H9 (cell line): ENCODE measurements around the gene ACSM4. TPM values are rescaled to one million over a fixed set of nuclear protein-coding genes. Genes with fewer than 3 reads are reported as not detected.

ENCODE experiments used
- DNase-seq: peaks from one replicate; pipeline ENCODE4 v3.0.0-alpha.2; 2017
- H2AFZ ChIP-seq: one replicate; pipeline ENCODE4 v1.6.1; 2013; ENCODE audit warnings: mild to moderate bottlenecking, low read length, control low read depth, moderate library complexity
- H2AK5ac ChIP-seq: 2 replicates; pipeline ENCODE4 v1.6.1; 2013; ENCODE audit warnings: low read length, control low read depth, mixed read lengths; ENCODE audit not compliant: insufficient read length
- H2BK120ac ChIP-seq: one replicate; pipeline ENCODE4 v1.6.1; 2013; ENCODE audit warnings: low read depth, mild to moderate bottlenecking, low read length, control low read depth, inconsistent platforms; ENCODE audit not compliant: poor library complexity, severe bottlenecking
- H2BK12ac ChIP-seq: 2 replicates; pipeline ENCODE4 v1.6.1; 2013; ENCODE audit warnings: low read length, control low read depth, mixed read lengths, low read depth; ENCODE audit not compliant: insufficient read length
- H2BK15ac ChIP-seq: 2 replicates; pipeline ENCODE4 v1.6.1; 2013; ENCODE audit warnings: low read depth, low read length, control low read depth
- H2BK20ac ChIP-seq: one replicate; pipeline ENCODE4 v1.6.1; 2013; ENCODE audit warnings: low read depth, mild to moderate bottlenecking, low read length, control low read depth, inconsistent platforms; ENCODE audit not compliant: poor library complexity, severe bottlenecking
- H2BK5ac ChIP-seq: 2 replicates; pipeline ENCODE4 v1.6.1; 2013; ENCODE audit warnings: low read length, control low read depth, mixed read lengths; ENCODE audit not compliant: insufficient read length
- H3K14ac ChIP-seq: 2 replicates; pipeline ENCODE4 v1.6.1; 2013; ENCODE audit warnings: low read length, control low read depth; ENCODE audit not compliant: insufficient read depth
- H3K18ac ChIP-seq: 2 replicates; pipeline ENCODE4 v1.6.1; 2013; ENCODE audit warnings: low read depth, mild to moderate bottlenecking, mixed read lengths, low read length, control low read depth; ENCODE audit not compliant: insufficient read length
- H3K23ac ChIP-seq: 2 replicates; pipeline ENCODE4 v1.6.1; 2013; ENCODE audit warnings: low read length, control low read depth, mixed read lengths, low read depth; ENCODE audit not compliant: insufficient read length
- H3K23me2 ChIP-seq: 2 replicates; pipeline ENCODE4 v1.6.1; 2013; ENCODE audit warnings: low read depth, mild to moderate bottlenecking, mixed read lengths, low read length, control low read depth; ENCODE audit not compliant: insufficient read length, poor library complexity, severe bottlenecking
- H3K27ac ChIP-seq: 2 replicates; pipeline ENCODE4 v1.5.1; 2013; ENCODE audit warnings: low read length, control low read depth, mixed read lengths, low read depth; ENCODE audit not compliant: insufficient read length
- H3K27me3 ChIP-seq: 2 replicates; pipeline ENCODE4 v1.6.1; 2013; ENCODE audit warnings: low read length, control low read depth, inconsistent platforms; ENCODE audit not compliant: insufficient read depth
- H3K4ac ChIP-seq: 2 replicates; pipeline ENCODE4 v1.6.1; 2013; ENCODE audit warnings: low read depth, mild to moderate bottlenecking, control low read depth, inconsistent platforms, low read length, moderate library complexity
- H3K4me1 ChIP-seq: 2 replicates; pipeline ENCODE4 v1.6.1; 2013; ENCODE audit warnings: low read length, control low read depth, inconsistent platforms; ENCODE audit not compliant: insufficient read depth
- H3K4me2 ChIP-seq: 2 replicates; pipeline ENCODE4 v1.6.1; 2013; ENCODE audit warnings: low read length, control low read depth, mixed read lengths; ENCODE audit not compliant: insufficient read length, insufficient read depth
- H3K56ac ChIP-seq: 2 replicates; pipeline ENCODE4 v1.6.1; 2013; ENCODE audit warnings: low read depth, mild to moderate bottlenecking, mixed read lengths, low read length, control low read depth; ENCODE audit not compliant: insufficient read length
- H3K79me1 ChIP-seq: 2 replicates; pipeline ENCODE4 v1.6.1; 2013; ENCODE audit warnings: low read depth, mild to moderate bottlenecking, moderate library complexity, low read length, control low read depth, inconsistent platforms; ENCODE audit not compliant: insufficient read depth, poor library complexity, severe bottlenecking
- H3K79me2 ChIP-seq: 2 replicates; pipeline ENCODE4 v1.6.1; 2013; ENCODE audit warnings: low read length, control low read depth, inconsistent platforms; ENCODE audit not compliant: insufficient read depth
- H3K9ac ChIP-seq: 2 replicates; pipeline ENCODE4 v1.6.1; 2013; ENCODE audit warnings: low read length, control low read depth, mixed read lengths; ENCODE audit not compliant: insufficient read length; ENCODE audit errors: extremely low read depth
- H3K9me3 ChIP-seq: one replicate; pipeline ENCODE4 v1.6.1; 2013; ENCODE audit warnings: low read depth, low read length, inconsistent platforms; ENCODE audit not compliant: control insufficient read depth
- H3T11ph ChIP-seq: one replicate; pipeline ENCODE4 v1.6.1; 2013; ENCODE audit warnings: mild to moderate bottlenecking, low read length, control low read depth, inconsistent platforms
- H4K20me1 ChIP-seq: one replicate; pipeline ENCODE4 v1.6.1; 2013; ENCODE audit not compliant: control insufficient read depth, insufficient read length, insufficient read depth
- H4K5ac ChIP-seq: 2 replicates; pipeline ENCODE4 v1.6.1; 2013; ENCODE audit warnings: low read depth, mild to moderate bottlenecking, mixed read lengths, low read length, control low read depth; ENCODE audit not compliant: insufficient read length
- H4K8ac ChIP-seq: replicated peaks from 2 replicates; pipeline ENCODE4 v1.6.1; 2013; ENCODE audit warnings: low read length, control low read depth, mixed read lengths, low read depth; ENCODE audit not compliant: insufficient read length
- H4K91ac ChIP-seq: 2 replicates; pipeline ENCODE4 v1.6.1; 2013; ENCODE audit warnings: low read depth, mild to moderate bottlenecking, moderate library complexity, mixed read lengths, low read length, control low read depth; ENCODE audit not compliant: insufficient read length
- H3K27ac Mint-ChIP-seq, 3 experiments: 2 replicates in 2 of 3; 3 replicates in 1 of 3; pipeline ENCODE4 v1.8.0; 2020 to 2021; ENCODE audit warnings: mixed read lengths in 3 of 3, mild to moderate bottlenecking in 1 of 3, moderate library complexity in 1 of 3
- H3K27me3 Mint-ChIP-seq: 2 replicates; pipeline ENCODE4 v1.8.0; 2021; ENCODE audit warnings: low read depth, mild to moderate bottlenecking, moderate library complexity, mixed read lengths
- H3K36me3 Mint-ChIP-seq, 3 experiments: 2 replicates in 2 of 3; 3 replicates in 1 of 3; pipeline ENCODE4 v1.8.0; 2020 to 2021; ENCODE audit warnings: low read depth in 3 of 3, mixed read lengths in 3 of 3; ENCODE audit not compliant: insufficient read depth in 1 of 3
- H3K4me1 Mint-ChIP-seq, 2 experiments: 2 replicates each; pipeline ENCODE4 v1.8.0; 2020; ENCODE audit warnings: mixed read lengths in 2 of 2
- H3K4me3 Mint-ChIP-seq, 2 experiments: 2 replicates in 1 of 2; 3 replicates in 1 of 2; pipeline ENCODE4 v1.8.0; 2020 to 2021; ENCODE audit warnings: mild to moderate bottlenecking in 2 of 2, mixed read lengths in 2 of 2, moderate library complexity in 1 of 2
- H3K9me3 Mint-ChIP-seq, 2 experiments: 2 replicates in 1 of 2; 3 replicates in 1 of 2; pipeline ENCODE4 v1.8.0; 2020; ENCODE audit warnings: mild to moderate bottlenecking in 2 of 2, mixed read lengths in 2 of 2, moderate library complexity in 1 of 2
- CTCF ChIP-seq: fragments of 200-600 bp; sonication (generic); conservative IDR thresholded peaks from 3 replicates; pipeline ENCODE4 v1.8.0; 2021; ENCODE audit warnings: antibody characterized with exemption, mild to moderate bottlenecking
- WGBS: extraction: QIAGEN DNeasy Blood & Tissue Kit; methylation state at CpG from one replicate; pipeline ENCODE4 v1.1.7; 2013; ENCODE audit warnings: missing lambda C conversion rate, low lambda C conversion rate, mixed read lengths; ENCODE audit not compliant: insufficient read length; ENCODE audit errors: extremely low coverage; 5-methylcytosine and 5-hydroxymethylcytosine counted together
- total RNA-seq: library from RNA; stranded (reverse); gene quantifications from 2 replicates; pipeline ENCODE4 v1.2.1, GENCODE V29; 2021

ACSM4 gene
- total RNA-seq, 1 experiment from 2014 or later: not detected

DNA sequence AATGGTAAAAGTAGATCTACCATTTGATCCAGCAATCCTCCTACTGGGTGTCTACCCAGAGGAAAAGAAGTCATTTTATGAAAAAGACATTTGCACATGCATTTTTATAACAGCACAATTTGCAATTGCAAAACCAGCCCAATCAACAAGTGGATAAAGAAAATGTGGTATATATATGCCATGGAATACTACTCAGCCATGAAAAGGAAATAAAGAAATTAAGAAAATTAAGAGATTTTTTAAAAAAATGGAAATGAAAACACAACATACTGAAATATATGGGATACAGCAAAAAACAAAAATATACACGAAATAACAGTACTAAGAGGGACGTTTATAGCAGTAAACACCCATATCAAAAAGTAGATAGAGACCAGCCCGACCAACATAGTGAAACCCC, 58.9 kb downstream of the ACSM4 start:
- no peaks in the 10 kb centered on the region for H3K27me3 ChIP-seq
- no peak overlapping the region for H3K27ac ChIP-seq
- no peaks in the 10 kb centered on the region for H3K4me1 ChIP-seq
- no peak overlapping the region for H3K23ac ChIP-seq
- no peak overlapping the region for H3K18ac ChIP-seq
- no peak overlapping the region for H3K4ac ChIP-seq
- no peak overlapping the region for H3K9ac ChIP-seq
- no peak overlapping the region for H3T11ph ChIP-seq
- H2AK5ac ChIP-seq: no peak overlapping the region
- no peak overlapping the region for H2BK15ac ChIP-seq
- H2BK20ac ChIP-seq: no peak overlapping the region
- H2AFZ ChIP-seq: no peak overlapping the region
- H4K20me1 ChIP-seq: no peaks in the 10 kb centered on the region
- no peaks in the 10 kb centered on the region for H3K79me2 ChIP-seq
- H3K14ac ChIP-seq: no peak overlapping the region
- no peaks in the 10 kb centered on the region for H3K23me2 ChIP-seq
- H3K4me1 Mint-ChIP-seq: peaks cover 0 to 11% of the 10 kb centered on the region in 2 experiments; a peak in 2 of 4 replicates
- no peak overlapping the region for H2BK12ac ChIP-seq
- no peaks in the 10 kb centered on the region for H3K79me1 ChIP-seq
- no peak overlapping the region for H4K5ac ChIP-seq
- peaks cover 6 to 9% of the 10 kb centered on the region in 2 experiments; a peak in 2 of 5 replicates for H3K9me3 Mint-ChIP-seq
- H2BK5ac ChIP-seq: no peak overlapping the region
- no peaks in the 10 kb centered on the region for H3K9me3 ChIP-seq
- no peak overlapping the region for H4K8ac ChIP-seq
- no peak for DNase-seq
- no peak overlapping the region for H4K91ac ChIP-seq
- WGBS: no CpG with 5 or more reads among the region's 3 CpGs
- no peak for TF ChIP-seq CTCF
- H3K27ac Mint-ChIP-seq: no peak overlapping the region
- H3K4me3 Mint-ChIP-seq: no peak overlapping the region
- H3K4me2 ChIP-seq: no peak overlapping the region
- H2BK120ac ChIP-seq: no peak overlapping the region
- no peaks in the 10 kb centered on the region for H3K27me3 Mint-ChIP-seq
- H3K56ac ChIP-seq: no peak overlapping the region
- peaks cover 0 to 3% (median 0%) of the 10 kb centered on the region in 3 experiments; a peak in 1 of 7 replicates for H3K36me3 Mint-ChIP-seq
